HG02763 (cell line): ENCODE results near the gene CHRNB1.

Experiments
- ATAC-seq: cut with Tn5 transposase; IDR thresholded peaks from one replicate; pipeline ENCODE4 v1.9.1; 2021; ENCODE audit warnings: mild to moderate bottlenecking, moderate library complexity; ENCODE audit not compliant: unreplicated experiment

Gene CHRNB1

DNA sequence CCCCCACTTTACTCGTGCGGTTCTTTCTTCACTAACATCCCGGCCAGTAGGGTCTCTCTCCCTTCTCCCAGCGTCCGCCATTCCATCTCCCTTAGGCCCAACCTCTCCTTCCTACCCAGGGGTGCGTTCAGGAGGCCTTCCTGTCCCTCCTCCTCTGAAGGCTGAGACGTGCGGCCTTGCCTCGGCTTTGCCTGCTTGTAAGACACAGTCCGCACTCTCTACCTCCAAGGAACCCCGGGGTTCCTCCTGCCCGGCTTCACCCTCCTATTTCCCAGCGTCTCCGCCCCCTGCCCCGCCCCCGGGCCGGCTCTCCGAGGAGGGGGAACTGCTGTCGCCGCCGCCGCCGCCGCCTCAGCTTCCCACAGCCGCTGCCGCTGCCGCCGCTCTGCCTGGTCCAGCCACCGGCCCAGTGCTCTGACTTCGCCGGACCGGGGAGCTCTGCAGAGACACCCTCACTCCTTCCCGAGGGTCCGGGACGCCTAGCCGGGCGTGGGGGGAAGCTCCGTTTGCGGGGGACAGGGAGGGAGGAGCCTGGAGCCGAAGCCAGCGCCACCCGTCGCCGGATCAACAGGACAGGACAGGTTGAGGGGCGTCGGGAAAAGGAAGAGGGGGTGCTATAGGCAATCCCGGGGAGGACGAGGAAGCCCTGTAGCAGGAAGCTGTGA, 6.8 kb upstream of the CHRNB1 start:
- no peak for ATAC-seq

- ATAC-seq = no peak
Observed at GRCh38 chr17:7438656-7439460, 6.0 kb upstream of the CHRNB1 start.

GRCh38 chr17:7439462-7440112, 5.3 kb upstream of the CHRNB1 start, which contains the start of gene FGF11:
FGF11 (plus strand) TSS chr17:7439512; CDS start chr17:7439621, 109 bp downstream.
- no peak for ATAC-seq

DNA sequence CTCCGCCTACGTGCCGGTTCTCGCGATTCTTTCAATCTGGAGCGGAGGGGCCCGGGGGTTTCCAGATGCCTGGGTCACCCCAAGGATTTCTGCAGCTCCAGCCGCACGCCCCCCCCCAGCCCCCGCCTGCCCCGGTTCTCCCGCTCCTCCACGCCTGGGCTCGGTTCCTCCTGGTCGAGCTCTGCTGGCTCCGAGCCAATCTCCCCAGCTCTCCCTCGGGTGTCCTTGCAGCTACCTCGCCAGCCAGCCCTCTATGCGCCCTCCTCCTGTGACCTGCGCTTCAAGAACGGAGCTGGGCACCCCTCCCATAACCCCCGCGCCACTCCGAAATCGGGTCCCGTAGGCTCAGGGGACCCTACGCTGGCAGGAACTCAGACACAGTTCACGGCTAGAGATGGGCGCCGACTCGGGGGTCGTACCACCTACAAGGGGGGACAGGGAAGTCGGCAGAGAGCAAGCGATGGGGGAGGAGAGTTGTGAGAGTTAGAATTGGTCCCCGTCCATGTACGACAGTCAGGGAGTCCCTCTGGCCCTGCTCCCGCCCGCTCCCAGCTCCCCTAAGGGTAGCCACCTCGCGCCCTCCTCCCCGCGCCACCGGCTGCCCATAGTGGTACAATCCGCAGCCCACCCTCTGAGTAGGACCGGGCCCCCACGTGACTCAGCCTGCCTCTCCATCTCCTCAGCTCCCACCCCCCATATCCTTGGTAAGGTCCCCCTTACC, 4.6 kb upstream of the CHRNB1 start:
- ATAC-seq = no peak

DNA sequence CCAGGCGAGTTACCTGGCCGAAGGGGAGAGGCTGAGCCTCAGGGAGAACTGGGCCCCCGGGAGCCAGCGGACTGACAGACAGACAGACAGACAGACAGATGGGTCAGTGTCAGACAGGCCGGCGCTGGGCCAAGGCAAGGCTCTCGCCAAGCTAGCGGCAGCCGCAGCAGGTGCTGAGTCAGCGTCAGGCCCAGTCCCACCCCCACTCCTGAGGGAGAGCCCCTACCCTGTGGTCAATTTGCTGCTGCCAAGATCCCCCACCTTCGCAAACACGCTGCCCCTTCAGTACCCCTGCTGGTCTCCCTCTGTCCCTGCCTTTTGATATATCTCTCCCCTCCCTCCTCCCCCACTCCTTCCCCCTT, 4.0 kb upstream of the CHRNB1 start:
- ATAC-seq = no peak

DNA sequence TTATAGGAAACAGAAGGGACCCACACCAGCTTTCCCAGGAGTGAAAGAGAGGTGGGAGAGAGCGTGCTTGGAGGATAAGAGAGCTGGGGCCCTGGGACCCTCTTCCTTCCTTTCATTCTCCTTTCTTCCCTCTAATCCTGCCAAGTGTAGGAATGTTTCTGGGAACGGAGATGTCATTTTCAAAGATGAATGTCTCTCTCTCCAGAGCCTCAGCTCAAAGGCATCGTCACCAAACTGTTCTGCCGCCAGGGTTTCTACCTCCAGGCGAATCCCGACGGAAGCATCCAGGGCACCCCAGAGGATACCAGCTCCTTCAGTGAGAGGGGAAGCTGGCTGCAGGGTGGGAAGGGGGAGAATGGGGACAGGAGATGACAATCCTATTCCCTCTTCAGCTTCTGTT, 3.6 kb upstream of the CHRNB1 start:
- no peak for ATAC-seq

DNA sequence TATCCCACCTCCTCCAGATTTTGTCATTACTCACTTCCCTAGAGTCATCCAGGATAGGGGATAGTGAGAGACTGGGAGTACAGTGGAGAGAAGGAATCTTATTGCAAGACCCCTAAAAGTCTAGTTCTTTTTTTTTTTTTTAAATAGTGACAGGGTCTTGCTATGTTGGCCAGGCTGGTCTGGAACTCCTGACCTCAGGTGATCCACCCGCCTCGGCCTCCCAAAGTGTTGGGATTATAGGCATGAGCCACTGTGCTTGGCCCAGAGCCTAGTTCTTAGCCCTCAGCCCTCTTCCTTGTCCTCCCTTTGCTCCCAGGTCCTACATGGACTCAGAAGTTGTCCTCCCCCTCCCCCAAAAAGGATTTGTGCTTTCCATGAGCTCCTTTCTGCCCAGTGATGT, 2.7 kb upstream of the CHRNB1 start:
- ATAC-seq = no peak

DNA sequence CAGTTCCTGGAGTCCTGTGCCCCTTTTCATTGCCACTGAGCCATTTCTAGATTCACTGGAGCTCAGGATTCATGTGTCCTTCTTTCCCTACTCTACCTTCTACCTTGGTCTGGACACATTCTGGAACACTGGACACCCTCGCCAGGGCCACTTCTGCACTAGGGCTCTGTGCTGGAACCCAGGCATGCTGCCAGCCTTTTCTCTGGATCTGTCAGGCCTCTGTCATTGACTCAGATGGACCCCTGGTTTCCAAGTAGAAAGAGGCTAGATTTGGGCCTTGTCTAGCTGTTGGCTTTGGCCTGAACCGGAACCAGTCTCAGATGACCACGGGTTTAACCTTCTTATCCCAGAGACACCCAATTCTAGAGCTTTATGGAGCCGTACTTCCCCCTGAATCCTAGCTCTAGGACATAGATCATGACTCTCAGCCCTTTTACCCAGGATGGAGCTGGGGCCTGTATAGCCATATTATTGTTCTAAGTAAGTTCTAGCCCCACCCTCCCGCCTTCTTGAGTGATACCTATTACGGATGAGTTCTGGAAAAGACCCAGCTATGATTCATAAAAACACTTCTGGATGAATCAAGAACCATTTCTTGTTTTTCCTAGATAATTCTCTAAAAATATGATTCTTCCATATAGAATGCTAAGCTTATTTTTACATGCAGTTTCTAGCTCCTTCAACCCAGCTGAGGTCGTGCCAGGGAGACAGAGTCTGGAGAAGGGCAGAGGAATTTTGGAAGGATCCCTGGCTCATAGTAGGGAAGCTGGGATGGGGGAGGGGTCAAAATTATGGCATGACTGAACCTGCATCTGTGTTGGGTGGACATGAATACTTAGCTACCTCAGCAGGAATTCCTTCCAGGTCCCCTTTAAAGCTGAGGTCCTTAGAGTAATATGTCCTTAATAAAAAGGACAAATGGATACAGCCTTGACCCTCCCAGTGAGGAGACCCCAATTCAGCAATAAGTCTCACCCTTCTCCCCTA, 1.1 kb upstream of the CHRNB1 start:
- no peak for ATAC-seq

DNA sequence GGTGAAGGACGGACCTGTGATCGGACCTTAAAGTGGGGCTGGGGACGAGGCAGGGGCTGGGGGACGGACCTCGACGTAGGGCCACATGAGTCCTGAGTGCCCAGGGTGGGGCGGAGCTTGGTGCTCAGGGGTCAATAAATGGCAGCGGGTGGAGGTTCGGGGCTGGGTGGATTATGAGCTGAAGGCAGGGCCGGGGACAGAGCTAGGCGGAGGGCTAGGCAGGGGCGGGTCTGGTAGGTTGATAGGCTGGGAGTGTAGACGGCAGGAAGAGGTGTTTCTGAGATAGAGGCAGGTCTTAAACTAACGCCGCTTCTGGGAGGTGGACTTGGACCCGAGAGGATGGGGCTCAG, 733 bp downstream of the CHRNB1 start:
- ATAC-seq = no peak

GRCh38 chr17:7448461-7448860, 3.6 kb downstream of the CHRNB1 start:
- ATAC-seq = no peak

GRCh38 chr17:7459961-7460545, 15.2 kb downstream of the CHRNB1 start:
- no peak for ATAC-seq

DNA sequence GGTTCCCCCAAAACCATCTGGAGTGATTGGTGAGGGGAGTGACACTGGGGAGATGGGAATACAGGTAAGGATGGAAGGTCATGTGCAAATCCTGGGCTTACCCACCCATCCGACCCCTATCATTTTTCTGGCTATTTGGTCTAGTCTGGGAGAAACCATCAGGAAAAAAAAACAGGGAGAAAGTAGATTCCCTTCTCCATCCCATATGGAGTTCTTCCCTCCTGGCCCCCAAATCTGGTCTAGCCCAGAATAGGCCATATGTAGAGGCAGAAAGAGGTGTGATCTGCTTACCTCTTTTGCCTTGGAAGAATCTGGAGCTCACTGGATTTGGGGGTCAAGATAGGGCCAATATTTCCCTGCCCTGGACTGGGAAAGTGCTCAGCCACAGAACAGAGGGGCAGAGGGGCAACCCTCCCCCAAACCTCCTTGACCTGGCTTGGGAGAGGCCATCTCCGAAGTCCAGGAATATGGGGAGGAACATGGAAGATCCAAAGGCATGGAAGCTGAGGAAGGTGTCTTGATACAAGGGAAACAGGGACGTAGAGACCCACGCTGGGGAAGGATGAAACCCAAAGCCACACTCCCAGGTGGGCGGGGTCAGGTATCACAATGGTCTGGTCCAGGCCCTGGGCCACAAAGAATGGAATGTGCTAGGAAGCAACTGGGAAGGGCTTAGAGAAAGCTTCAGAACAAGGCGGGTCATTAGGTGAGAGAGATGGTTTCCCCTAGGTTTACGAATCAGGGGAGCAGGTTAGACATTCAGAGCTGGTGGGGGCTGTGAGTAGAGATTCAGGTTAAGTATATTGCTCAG, 16.2 kb downstream of the CHRNB1 start:
- ATAC-seq = no peak

- no peak for ATAC-seq
Observed at GRCh38 chr17:7462474-7463371, 17.9 kb downstream of the CHRNB1 start.

DNA sequence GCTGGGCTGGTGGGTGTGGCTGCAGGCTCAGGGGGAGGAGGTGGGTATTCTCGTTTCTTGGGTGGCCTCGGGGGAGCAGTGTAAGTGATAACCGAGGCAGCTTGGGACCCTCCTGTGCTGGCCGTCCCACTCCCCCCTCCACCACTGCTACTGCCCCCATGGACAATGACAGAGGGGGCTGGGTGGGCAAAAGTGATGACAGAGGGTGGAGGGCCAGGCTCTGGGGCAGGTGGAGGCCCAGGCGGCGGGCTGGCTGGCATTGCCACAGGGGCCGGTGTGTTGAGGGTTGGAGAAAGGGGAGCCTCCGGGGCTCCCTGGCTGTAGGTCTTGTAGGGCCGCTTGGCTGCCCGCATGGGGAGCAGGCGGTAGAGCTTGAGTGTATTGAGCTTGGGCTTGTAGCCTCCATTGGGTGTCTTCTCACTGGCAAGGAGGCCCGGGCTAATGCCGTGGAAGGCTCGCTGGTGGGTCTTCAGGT, 18.5 kb downstream of the CHRNB1 start:
- no peak for ATAC-seq

- ATAC-seq = no peak
Observed at GRCh38 chr17:7464081-7464480, 19.2 kb downstream of the CHRNB1 start.

DNA sequence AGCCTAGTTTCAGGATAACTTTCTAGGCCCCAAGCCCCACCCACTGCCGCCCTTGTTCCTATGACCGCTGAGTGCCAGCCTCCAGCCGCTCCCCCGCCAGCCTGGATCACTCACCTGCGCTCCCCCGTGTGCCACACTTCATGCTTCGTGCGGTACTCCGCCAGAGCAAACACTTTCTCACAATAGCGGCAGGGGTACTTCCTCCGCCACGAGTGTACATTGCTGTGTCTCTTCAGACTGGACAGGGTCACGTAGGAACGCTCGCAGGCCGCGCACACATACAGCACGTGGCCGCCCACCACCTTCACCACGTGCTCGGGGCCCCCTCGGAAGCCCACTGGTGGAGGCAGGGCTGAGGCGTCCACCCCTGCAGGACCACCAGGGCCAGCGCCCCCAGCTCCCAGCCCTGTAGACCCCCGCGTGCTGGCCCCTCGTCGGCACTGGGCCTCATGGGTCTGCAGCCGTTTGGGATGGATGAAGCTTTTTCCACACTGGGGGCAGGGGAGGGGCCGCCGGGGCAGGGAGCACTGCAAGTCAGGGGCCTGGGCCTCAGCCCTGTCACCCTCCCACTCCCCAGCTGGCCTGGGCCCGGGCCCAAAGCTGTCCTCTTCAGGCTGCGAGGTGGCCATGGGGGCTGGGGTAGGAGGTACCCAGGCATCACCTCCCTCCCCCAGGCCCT, 20.9 kb downstream of the CHRNB1 start:
- ATAC-seq = no peak

DNA sequence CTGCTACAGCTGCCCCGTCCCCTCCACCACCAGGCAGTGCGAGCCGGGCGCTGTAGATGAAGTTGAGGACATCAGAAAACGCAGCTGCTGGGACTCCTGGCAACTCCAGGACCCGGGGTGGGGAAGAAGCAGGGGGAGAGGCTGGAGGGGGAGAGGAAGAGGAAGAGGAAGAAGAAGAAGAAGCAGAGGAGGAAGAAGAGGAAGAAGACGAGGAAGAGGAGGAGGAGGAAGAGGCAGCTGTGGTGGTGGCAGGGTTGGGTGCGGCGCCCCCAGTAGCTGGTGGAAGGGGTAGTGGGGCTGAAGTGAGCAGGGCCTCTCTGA, 21.4 kb downstream of the CHRNB1 start:
- ATAC-seq = no peak
